ENCODE results near the gene EDAR. TPM values are rescaled to one million over a fixed set of nuclear protein-coding genes. Genes with fewer than 3 reads are reported as not detected.

Gene EDAR
- total RNA-seq, 1 donor from 2014 or later, result 5.1 TPM

GRCh38 chr2:109000738-109001137 is 11.7 kb upstream of the EDAR start:
- no peak overlapping the region for H3K4me3 Mint-ChIP-seq
- no peaks in the 10 kb centered on the region for H3K36me3 Mint-ChIP-seq
- H3K4me1 Mint-ChIP-seq (ENCODE audit: unreplicated experiment), result peaks cover 19% of the 10 kb centered on the region
- H3K9me3 Mint-ChIP-seq, result no peaks in the 10 kb centered on the region
- TF ChIP-seq, protein P1, sequence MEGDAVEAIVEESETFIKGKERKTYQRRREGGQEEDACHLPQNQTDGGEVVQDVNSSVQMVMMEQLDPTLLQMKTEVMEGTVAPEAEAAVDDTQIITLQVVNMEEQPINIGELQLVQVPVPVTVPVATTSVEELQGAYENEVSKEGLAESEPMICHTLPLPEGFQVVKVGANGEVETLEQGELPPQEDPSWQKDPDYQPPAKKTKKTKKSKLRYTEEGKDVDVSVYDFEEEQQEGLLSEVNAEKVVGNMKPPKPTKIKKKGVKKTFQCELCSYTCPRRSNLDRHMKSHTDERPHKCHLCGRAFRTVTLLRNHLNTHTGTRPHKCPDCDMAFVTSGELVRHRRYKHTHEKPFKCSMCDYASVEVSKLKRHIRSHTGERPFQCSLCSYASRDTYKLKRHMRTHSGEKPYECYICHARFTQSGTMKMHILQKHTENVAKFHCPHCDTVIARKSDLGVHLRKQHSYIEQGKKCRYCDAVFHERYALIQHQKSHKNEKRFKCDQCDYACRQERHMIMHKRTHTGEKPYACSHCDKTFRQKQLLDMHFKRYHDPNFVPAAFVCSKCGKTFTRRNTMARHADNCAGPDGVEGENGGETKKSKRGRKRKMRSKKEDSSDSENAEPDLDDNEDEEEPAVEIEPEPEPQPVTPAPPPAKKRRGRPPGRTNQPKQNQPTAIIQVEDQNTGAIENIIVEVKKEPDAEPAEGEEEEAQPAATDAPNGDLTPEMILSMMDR (conservative IDR thresholded peaks at IDR 0.05), result no peak
- DNase-seq (ENCODE audit: extremely low spot score, unreplicated experiment), result no peak
- no peak overlapping the region for H3K27ac Mint-ChIP-seq
- H3K27me3 Mint-ChIP-seq, result peaks cover 4% of the 10 kb centered on the region

DNA sequence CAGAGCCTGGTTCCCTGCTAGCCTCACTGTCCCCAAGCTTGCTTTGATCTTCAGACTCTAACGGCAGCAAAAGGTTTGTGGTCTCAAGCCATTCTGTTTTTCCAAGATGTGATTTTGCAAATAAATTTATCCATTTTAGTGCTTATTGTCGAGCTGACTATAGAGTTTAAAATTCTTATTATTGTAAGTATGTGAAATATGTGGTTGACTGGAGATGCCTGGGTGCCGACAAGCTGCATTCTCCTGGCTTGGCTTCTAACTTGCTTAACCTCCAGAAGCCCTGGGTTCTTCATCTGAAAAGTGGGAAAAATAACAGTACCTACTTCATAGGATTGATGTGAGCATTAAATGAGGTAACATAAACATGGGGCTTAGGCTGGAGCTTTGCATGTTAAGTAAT is 9.9 kb upstream of the EDAR start:
- H3K4me3 Mint-ChIP-seq, result no peak overlapping the region
- DNase-seq (ENCODE audit: extremely low spot score, unreplicated experiment), result no peak
- H3K27me3 Mint-ChIP-seq, result no peaks in the 10 kb centered on the region
- H3K36me3 Mint-ChIP-seq, result no peaks in the 10 kb centered on the region
- H3K9me3 Mint-ChIP-seq, result no peaks in the 10 kb centered on the region
- TF ChIP-seq, protein P1 (conservative IDR thresholded peaks at IDR 0.05), result no peak
- H3K27ac Mint-ChIP-seq, result no peak overlapping the region
- H3K4me1 Mint-ChIP-seq (ENCODE audit: unreplicated experiment), result peaks cover 14% of the 10 kb centered on the region

- Mint-ChIP-seq H3K27ac (no peak overlapping the region), H3K36me3 (no peaks in the 10 kb centered on the region), H3K9me3 (no peaks in the 10 kb centered on the region), H3K4me1 (ENCODE audit: unreplicated experiment) (peaks cover 31% of the 10 kb centered on the region), H3K4me3 (no peak overlapping the region), H3K27me3 (no peaks in the 10 kb centered on the region)
- no peak for DNase-seq (ENCODE audit: extremely low spot score, unreplicated experiment)
- TF ChIP-seq, protein P1 (conservative IDR thresholded peaks at IDR 0.05), result no peak
Observed at GRCh38 chr2:108994178-108994577, 5.2 kb upstream of the EDAR start.

- H3K9me3 Mint-ChIP-seq, result no peaks in the 10 kb centered on the region
- H3K27ac Mint-ChIP-seq, result no peak overlapping the region
- TF ChIP-seq, protein P1 (conservative IDR thresholded peaks at IDR 0.05), result no peak
- no peaks in the 10 kb centered on the region for H3K27me3 Mint-ChIP-seq
- no peak overlapping the region for H3K4me3 Mint-ChIP-seq
- H3K36me3 Mint-ChIP-seq, result no peaks in the 10 kb centered on the region
- peaks cover 35% of the 10 kb centered on the region for H3K4me1 Mint-ChIP-seq (ENCODE audit: unreplicated experiment)
- no peak for DNase-seq (ENCODE audit: extremely low spot score, unreplicated experiment)
Observed at GRCh38 chr2:108993095-108993937, 4.3 kb upstream of the EDAR start.

DNA sequence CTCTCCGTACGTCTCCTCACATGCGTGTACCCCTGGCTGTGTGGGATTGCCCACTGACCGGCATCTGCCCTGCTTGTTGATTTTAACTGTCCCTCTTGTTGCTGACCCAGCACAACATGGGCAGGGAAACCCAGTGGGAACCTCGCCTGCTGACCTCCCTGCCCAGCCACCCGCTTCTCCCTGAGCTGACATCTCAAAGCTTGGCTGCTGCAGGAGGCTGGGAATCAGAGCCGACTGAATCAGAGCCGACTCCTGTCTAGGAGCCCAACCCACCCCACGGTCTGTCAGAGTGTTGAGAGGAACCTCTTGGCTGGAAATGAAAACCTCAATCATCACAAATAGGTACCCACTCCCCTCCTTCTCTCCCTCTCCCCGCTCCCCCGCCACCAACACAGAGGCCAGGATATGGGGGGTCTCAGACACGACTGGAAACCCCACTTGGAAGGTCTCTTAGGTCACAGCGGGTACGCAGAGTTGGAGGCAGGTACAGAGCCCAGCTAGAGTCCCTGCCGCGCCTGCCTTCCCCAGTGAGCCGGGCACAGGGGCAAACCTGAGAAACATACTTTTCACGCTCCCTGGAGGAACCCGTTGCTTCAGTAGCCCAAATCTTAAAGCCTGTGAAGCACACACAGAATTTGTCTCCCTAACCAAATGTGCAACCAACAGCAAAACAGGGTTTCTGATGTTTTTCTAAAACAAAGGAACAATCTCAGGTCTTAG is 784 bp downstream of the EDAR start:
- Mint-ChIP-seq H3K27ac (peak overlapping the region; percentile 84), H3K4me1 (ENCODE audit: unreplicated experiment) (peaks cover 29% of the 10 kb centered on the region), H3K36me3 (no peaks in the 10 kb centered on the region), H3K9me3 (no peaks in the 10 kb centered on the region), H3K4me3 (peak overlapping the region; percentile 88), H3K27me3 (no peaks in the 10 kb centered on the region)
- no peak for DNase-seq (ENCODE audit: extremely low spot score, unreplicated experiment)
- TF ChIP-seq, protein P1 (conservative IDR thresholded peaks at IDR 0.05), result no peak
